Cardiac septum (tissue), 1 donor: ENCODE results near the gene SLC26A9. TPM values are rescaled to one million over a fixed set of nuclear protein-coding genes. Genes with fewer than 3 reads are reported as not detected.
"Not testable (repeated sequence)": the region's sequence is repeated elsewhere in the genome, so short reads cannot be mapped to it uniquely, and the experiment has no call there.

Experiments
- DNase-seq: peaks from one replicate; pipeline ENCODE4 v3.0.0-alpha.2; 2020; ENCODE audit warnings: low spot score
- intact Hi-C: fragments of 100-400 bp; cut with DNase I; formaldehyde crosslinking; loops from one replicate; pipeline ENCODE4 v1.14.0; 2022
- total RNA-seq: library from RNA; stranded (reverse); fragmentation: NEBNext Ultra II Directional; extraction: Animal tissue kit (Norgen Biotek cat#: 25700); gene quantifications from one replicate; pipeline ENCODE4 v1.2.1, GENCODE V29; 2021
- donor health status: DM: no; HTN: no; CAD: no.

SLC26A9 gene
- total RNA-seq, 1 donor from 2014 or later = 9.8 TPM

- intact Hi-C loops = loop anchor here (5.0 kb wide), 3 partner anchors 102 to 257 kb away; partner anchors contain the start of gene SLC41A1
- no peak for DNase-seq
Measured at GRCh38 chr1:205914730-205915129, 28.5 kb downstream of the SLC26A9 start.

GRCh38 chr1:205914155-205914507 lies 29.1 kb downstream of the SLC26A9 start:
- no peak for DNase-seq
- intact Hi-C loops = loop anchor here (5.0 kb wide), 2 partner anchors 102 to 257 kb away; partner anchors contain the start of gene SLC41A1

- intact Hi-C loops = loop anchor here (5.0 kb wide), 2 partner anchors 101 to 256 kb away; partner anchors contain the start of gene SLC41A1
- DNase-seq = no peak
Measured at GRCh38 chr1:205913451-205914154, 29.7 kb downstream of the SLC26A9 start.

GRCh38 chr1:205907794-205908193 lies 35.5 kb downstream of the SLC26A9 start:
- no peak for DNase-seq
- intact Hi-C loops = no loop called here

GRCh38 chr1:205905095-205905494 lies 38.2 kb downstream of the SLC26A9 start:
- DNase-seq, intact Hi-C loops: not testable (repeated sequence)

- no peak for DNase-seq
- intact Hi-C loops = no loop called here
Measured at GRCh38 chr1:205896351-205896750, 46.9 kb downstream of the SLC26A9 start.

GRCh38 chr1:205894119-205894518 lies 49.1 kb downstream of the SLC26A9 start:
- intact Hi-C loops, DNase-seq: not testable (repeated sequence)

- intact Hi-C loops, DNase-seq: not testable (repeated sequence)
Measured at GRCh38 chr1:205892175-205892574, 51.1 kb downstream of the SLC26A9 start.

- intact Hi-C loops, DNase-seq: not testable (repeated sequence)
Measured at GRCh38 chr1:205891481-205891880, 51.8 kb downstream of the SLC26A9 start.

- intact Hi-C loops, DNase-seq: not testable (repeated sequence)
Measured at GRCh38 chr1:205890631-205891030, 52.6 kb downstream of the SLC26A9 start.

GRCh38 chr1:205889706-205890105 lies 53.5 kb downstream of the SLC26A9 start:
- DNase-seq, intact Hi-C loops: not testable (repeated sequence)

GRCh38 chr1:205889006-205889405 lies 54.2 kb downstream of the SLC26A9 start:
- DNase-seq, intact Hi-C loops: not testable (repeated sequence)

- intact Hi-C loops = no loop called here
- no peak for DNase-seq
Measured at GRCh38 chr1:205883792-205884191, 59.5 kb downstream of the SLC26A9 start.

- intact Hi-C loops = no loop called here
- no peak for DNase-seq
Measured at GRCh38 chr1:205880923-205881322, 62.3 kb downstream of the SLC26A9 start.

- intact Hi-C loops = no loop called here
- DNase-seq = no peak
Measured at GRCh38 chr1:205879974-205880373, 63.3 kb downstream of the SLC26A9 start.

- intact Hi-C loops = no loop called here
- DNase-seq = no peak
Measured at GRCh38 chr1:205878026-205878425, 65.2 kb downstream of the SLC26A9 start.

- DNase-seq, intact Hi-C loops: not testable (repeated sequence)
Measured at GRCh38 chr1:205873148-205873547, 70.1 kb downstream of the SLC26A9 start.

- intact Hi-C loops = no loop called here
- DNase-seq = no peak
Measured at GRCh38 chr1:205870236-205870635, 73.0 kb downstream of the SLC26A9 start.
